Measurements from ENCODE around the gene HDGF. TPM values are rescaled to one million over a fixed set of nuclear protein-coding genes. Genes with fewer than 3 reads are reported as not detected.

The HDGF gene
- total and polyA plus RNA-seq, 4 donors, result 41.7 to 148 (median 119) TPM

DNA sequence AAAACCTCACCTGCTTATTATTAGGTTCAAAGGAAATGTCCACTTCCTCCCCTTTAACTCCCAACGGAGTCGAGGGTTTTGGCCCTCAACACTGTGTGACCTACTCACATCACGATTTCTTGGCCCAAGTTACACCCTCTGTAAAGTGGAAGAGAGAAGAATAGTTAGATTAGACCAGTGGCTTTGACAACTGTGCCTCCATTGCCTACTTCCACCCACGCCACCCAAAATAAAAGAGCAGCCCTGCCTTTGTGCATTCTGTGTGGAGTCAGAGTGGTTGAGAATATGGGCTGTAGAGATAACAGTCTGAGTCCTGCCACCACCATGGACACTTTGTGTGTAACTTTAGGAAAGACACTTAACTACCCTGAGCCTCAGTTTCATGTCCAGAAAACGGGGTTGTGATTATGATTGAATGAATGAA, 4.1 kb upstream of the HDGF start:
- Histone ChIP-seq H3K9me3 (ENCODE audit: control insufficient read depth in 4 of 4, low read length in 3 of 4) (no peaks in the 10 kb centered on the region), H3K36me3 (ENCODE audit: control insufficient read depth in 4 of 4, insufficient read depth in 3 of 4, low read depth in 1 of 4, low read length in 3 of 4) (no peaks in the 10 kb centered on the region), H3K27me3 (ENCODE audit: control insufficient read depth in 4 of 4, insufficient read depth in 4 of 4, low read length in 3 of 4) (no peaks in the 10 kb centered on the region), H3K9ac (ENCODE audit: low read depth in 1 of 2, low read length in 2 of 2) (no peak overlapping the region), H3K4me1 (ENCODE audit: control insufficient read depth in 4 of 4, insufficient read depth in 4 of 4, low read length in 3 of 4) (peaks cover 4 to 17% (median 13%) of the 10 kb centered on the region in 4 donors), H3K27ac (ENCODE audit: low read depth in 1 of 2, low read length in 2 of 2) (no peak overlapping the region), H3K4me3 (ENCODE audit: low read depth in 1 of 3, low read length in 3 of 3) (no peak overlapping the region)
- DNase-seq (ENCODE audit: low spot score), result no peak
- TF ChIP-seq GABPA (IDR thresholded peaks at IDR 0.05 in 1 of 2, conservative IDR thresholded peaks at IDR 0.05 in 1 of 2) (no peak), RAD21 (IDR thresholded peaks at IDR 0.05) (no peak), TAF1 (conservative IDR thresholded peaks at IDR 0.05) (no peak), JUND (IDR thresholded peaks at IDR 0.05) (no peak), EGR1 (IDR thresholded peaks at IDR 0.05; ENCODE audit: low read depth in 2 of 2) (no peak)
- TF ChIP-seq, protein P1, sequence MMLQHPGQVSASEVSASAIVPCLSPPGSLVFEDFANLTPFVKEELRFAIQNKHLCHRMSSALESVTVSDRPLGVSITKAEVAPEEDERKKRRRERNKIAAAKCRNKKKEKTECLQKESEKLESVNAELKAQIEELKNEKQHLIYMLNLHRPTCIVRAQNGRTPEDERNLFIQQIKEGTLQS (IDR thresholded peaks at IDR 0.05), result no peak
- TF ChIP-seq, protein P2, sequence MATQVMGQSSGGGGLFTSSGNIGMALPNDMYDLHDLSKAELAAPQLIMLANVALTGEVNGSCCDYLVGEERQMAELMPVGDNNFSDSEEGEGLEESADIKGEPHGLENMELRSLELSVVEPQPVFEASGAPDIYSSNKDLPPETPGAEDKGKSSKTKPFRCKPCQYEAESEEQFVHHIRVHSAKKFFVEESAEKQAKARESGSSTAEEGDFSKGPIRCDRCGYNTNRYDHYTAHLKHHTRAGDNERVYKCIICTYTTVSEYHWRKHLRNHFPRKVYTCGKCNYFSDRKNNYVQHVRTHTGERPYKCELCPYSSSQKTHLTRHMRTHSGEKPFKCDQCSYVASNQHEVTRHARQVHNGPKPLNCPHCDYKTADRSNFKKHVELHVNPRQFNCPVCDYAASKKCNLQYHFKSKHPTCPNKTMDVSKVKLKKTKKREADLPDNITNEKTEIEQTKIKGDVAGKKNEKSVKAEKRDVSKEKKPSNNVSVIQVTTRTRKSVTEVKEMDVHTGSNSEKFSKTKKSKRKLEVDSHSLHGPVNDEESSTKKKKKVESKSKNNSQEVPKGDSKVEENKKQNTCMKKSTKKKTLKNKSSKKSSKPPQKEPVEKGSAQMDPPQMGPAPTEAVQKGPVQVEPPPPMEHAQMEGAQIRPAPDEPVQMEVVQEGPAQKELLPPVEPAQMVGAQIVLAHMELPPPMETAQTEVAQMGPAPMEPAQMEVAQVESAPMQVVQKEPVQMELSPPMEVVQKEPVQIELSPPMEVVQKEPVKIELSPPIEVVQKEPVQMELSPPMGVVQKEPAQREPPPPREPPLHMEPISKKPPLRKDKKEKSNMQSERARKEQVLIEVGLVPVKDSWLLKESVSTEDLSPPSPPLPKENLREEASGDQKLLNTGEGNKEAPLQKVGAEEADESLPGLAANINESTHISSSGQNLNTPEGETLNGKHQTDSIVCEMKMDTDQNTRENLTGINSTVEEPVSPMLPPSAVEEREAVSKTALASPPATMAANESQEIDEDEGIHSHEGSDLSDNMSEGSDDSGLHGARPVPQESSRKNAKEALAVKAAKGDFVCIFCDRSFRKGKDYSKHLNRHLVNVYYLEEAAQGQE (IDR thresholded peaks at IDR 0.05), result no peak
- TF ChIP-seq, protein P3, sequence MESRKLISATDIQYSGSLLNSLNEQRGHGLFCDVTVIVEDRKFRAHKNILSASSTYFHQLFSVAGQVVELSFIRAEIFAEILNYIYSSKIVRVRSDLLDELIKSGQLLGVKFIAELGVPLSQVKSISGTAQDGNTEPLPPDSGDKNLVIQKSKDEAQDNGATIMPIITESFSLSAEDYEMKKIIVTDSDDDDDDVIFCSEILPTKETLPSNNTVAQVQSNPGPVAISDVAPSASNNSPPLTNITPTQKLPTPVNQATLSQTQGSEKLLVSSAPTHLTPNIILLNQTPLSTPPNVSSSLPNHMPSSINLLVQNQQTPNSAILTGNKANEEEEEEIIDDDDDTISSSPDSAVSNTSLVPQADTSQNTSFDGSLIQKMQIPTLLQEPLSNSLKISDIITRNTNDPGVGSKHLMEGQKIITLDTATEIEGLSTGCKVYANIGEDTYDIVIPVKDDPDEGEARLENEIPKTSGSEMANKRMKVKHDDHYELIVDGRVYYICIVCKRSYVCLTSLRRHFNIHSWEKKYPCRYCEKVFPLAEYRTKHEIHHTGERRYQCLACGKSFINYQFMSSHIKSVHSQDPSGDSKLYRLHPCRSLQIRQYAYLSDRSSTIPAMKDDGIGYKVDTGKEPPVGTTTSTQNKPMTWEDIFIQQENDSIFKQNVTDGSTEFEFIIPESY (IDR thresholded peaks at IDR 0.05), result no peak
- TF ChIP-seq, protein P4, sequence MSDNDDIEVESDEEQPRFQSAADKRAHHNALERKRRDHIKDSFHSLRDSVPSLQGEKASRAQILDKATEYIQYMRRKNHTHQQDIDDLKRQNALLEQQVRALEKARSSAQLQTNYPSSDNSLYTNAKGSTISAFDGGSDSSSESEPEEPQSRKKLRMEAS (IDR thresholded peaks at IDR 0.05), result no peak
- 81% methylated on average over 5 of the region's 5 CpGs for WGBS

DNA sequence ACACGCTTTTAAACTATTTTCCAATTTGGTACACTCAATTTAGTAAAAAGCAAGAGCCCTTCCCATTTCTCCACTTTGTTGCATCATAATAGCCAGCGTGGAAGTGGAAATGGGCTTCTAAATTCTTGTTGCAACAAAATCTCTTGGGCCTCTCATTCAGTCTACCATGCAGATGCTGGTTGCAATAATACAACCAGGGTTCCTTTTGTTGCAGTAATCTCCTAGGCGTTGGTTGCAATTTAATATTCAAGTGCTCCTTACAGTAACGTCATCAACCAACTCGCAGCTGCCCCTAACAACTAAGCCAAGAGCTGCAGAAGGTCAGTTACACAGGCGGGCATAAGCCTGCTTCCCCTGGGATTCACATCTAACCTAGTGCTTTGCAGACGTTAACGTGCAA, 2.7 kb upstream of the HDGF start:
- 92% methylated on average over 8 of the region's 8 CpGs for WGBS
- DNase-seq (ENCODE audit: low spot score), result no peak
- no peaks in the 10 kb centered on the region for H3K9me3 ChIP-seq (ENCODE audit: control insufficient read depth in 4 of 4, low read length in 3 of 4)
- H3K27ac ChIP-seq (ENCODE audit: low read depth in 1 of 2, low read length in 2 of 2), result no peak overlapping the region
- no peaks in the 10 kb centered on the region for H3K27me3 ChIP-seq (ENCODE audit: control insufficient read depth in 4 of 4, insufficient read depth in 4 of 4, low read length in 3 of 4)
- no peak overlapping the region for H3K9ac ChIP-seq (ENCODE audit: low read depth in 1 of 2, low read length in 2 of 2)
- H3K4me1 ChIP-seq (ENCODE audit: control insufficient read depth in 4 of 4, insufficient read depth in 4 of 4, low read length in 3 of 4), result peaks cover 4 to 26% (median 21%) of the 10 kb centered on the region in 4 donors
- no peaks in the 10 kb centered on the region for H3K36me3 ChIP-seq (ENCODE audit: control insufficient read depth in 4 of 4, insufficient read depth in 3 of 4, low read depth in 1 of 4, low read length in 3 of 4)
- H3K4me3 ChIP-seq (ENCODE audit: low read depth in 1 of 3, low read length in 3 of 3), result no peak overlapping the region
- TF ChIP-seq TAF1 (conservative IDR thresholded peaks at IDR 0.05) (no peak), NR2F2 (IDR thresholded peaks at IDR 0.05) (no peak), YY1 (IDR thresholded peaks at IDR 0.05) (no peak), SP1 (IDR thresholded peaks at IDR 0.05) (no peak), GABPA (IDR thresholded peaks at IDR 0.05 in 1 of 2, conservative IDR thresholded peaks at IDR 0.05 in 1 of 2) (no peak), RXRA (IDR thresholded peaks at IDR 0.05) (no peak), JUND (IDR thresholded peaks at IDR 0.05) (no peak), HNF4G (IDR thresholded peaks at IDR 0.05) (no peak), RAD21 (IDR thresholded peaks at IDR 0.05) (no peak), HNF4A (conservative IDR thresholded peaks at IDR 0.05) (no peak), EGR1 (IDR thresholded peaks at IDR 0.05; ENCODE audit: low read depth in 2 of 2) (no peak), FOXA2 (IDR thresholded peaks at IDR 0.05) (no peak), FOXA1 (IDR thresholded peaks at IDR 0.05) (no peak)
- TF ChIP-seq, protein P1 (IDR thresholded peaks at IDR 0.05), result no peak
- TF ChIP-seq, protein P2 (IDR thresholded peaks at IDR 0.05), result no peak
- TF ChIP-seq, protein P5, sequence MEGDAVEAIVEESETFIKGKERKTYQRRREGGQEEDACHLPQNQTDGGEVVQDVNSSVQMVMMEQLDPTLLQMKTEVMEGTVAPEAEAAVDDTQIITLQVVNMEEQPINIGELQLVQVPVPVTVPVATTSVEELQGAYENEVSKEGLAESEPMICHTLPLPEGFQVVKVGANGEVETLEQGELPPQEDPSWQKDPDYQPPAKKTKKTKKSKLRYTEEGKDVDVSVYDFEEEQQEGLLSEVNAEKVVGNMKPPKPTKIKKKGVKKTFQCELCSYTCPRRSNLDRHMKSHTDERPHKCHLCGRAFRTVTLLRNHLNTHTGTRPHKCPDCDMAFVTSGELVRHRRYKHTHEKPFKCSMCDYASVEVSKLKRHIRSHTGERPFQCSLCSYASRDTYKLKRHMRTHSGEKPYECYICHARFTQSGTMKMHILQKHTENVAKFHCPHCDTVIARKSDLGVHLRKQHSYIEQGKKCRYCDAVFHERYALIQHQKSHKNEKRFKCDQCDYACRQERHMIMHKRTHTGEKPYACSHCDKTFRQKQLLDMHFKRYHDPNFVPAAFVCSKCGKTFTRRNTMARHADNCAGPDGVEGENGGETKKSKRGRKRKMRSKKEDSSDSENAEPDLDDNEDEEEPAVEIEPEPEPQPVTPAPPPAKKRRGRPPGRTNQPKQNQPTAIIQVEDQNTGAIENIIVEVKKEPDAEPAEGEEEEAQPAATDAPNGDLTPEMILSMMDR (IDR thresholded peaks at IDR 0.05; ENCODE audit: low read depth, low read length, missing input control), result no peak
- TF ChIP-seq, protein P4 (IDR thresholded peaks at IDR 0.05), result no peak
